Osteocyte (in vitro differentiated cells): Measurements from ENCODE around the gene CXXC1. TPM values are rescaled to one million over a fixed set of nuclear protein-coding genes. Genes with fewer than 3 reads are reported as not detected.
"Not testable (repeated sequence)": the region's sequence is repeated elsewhere in the genome, so short reads cannot be mapped to it uniquely, and the experiment has no call there.

Experiments
- DNase-seq: peaks from one replicate; pipeline ENCODE4 v3.0.0; 2021; ENCODE audit warnings: mixed read lengths; ENCODE audit not compliant: unreplicated experiment; ENCODE audit errors: extremely low spot score
- H3K27ac Mint-ChIP-seq: one replicate; pipeline ENCODE4 v1.8.0; 2021; ENCODE audit warnings: mild to moderate bottlenecking, mixed read lengths; ENCODE audit not compliant: unreplicated experiment
- H3K27me3 Mint-ChIP-seq: one replicate; pipeline ENCODE4 v1.8.0; 2021; ENCODE audit warnings: mixed read lengths; ENCODE audit not compliant: unreplicated experiment
- H3K36me3 Mint-ChIP-seq: one replicate; pipeline ENCODE4 v1.8.0; 2021; ENCODE audit warnings: mixed read lengths; ENCODE audit not compliant: unreplicated experiment
- H3K4me1 Mint-ChIP-seq: one replicate; pipeline ENCODE4 v1.8.0; 2021; ENCODE audit warnings: mixed read lengths; ENCODE audit not compliant: unreplicated experiment
- H3K4me3 Mint-ChIP-seq: one replicate; pipeline ENCODE4 v1.8.0; 2021; ENCODE audit warnings: mild to moderate bottlenecking, moderate library complexity, mixed read lengths; ENCODE audit not compliant: unreplicated experiment
- H3K9me3 Mint-ChIP-seq: one replicate; pipeline ENCODE4 v1.8.0; 2021; ENCODE audit warnings: mixed read lengths; ENCODE audit not compliant: unreplicated experiment
- CTCF ChIP-seq: fragments of 200-600 bp; sonication (generic); IDR thresholded peaks from 2 replicates; pipeline ENCODE4 v1.5.0; 2021; ENCODE audit warnings: antibody characterized with exemption, mild to moderate bottlenecking, moderate library complexity
- total RNA-seq: library from RNA; stranded (reverse); gene quantifications from 2 replicates; pipeline ENCODE4 v1.2.1, GENCODE V29; 2021

CXXC1 gene
- total RNA-seq, 1 donor from 2014 or later, result 82.2 TPM

DNA sequence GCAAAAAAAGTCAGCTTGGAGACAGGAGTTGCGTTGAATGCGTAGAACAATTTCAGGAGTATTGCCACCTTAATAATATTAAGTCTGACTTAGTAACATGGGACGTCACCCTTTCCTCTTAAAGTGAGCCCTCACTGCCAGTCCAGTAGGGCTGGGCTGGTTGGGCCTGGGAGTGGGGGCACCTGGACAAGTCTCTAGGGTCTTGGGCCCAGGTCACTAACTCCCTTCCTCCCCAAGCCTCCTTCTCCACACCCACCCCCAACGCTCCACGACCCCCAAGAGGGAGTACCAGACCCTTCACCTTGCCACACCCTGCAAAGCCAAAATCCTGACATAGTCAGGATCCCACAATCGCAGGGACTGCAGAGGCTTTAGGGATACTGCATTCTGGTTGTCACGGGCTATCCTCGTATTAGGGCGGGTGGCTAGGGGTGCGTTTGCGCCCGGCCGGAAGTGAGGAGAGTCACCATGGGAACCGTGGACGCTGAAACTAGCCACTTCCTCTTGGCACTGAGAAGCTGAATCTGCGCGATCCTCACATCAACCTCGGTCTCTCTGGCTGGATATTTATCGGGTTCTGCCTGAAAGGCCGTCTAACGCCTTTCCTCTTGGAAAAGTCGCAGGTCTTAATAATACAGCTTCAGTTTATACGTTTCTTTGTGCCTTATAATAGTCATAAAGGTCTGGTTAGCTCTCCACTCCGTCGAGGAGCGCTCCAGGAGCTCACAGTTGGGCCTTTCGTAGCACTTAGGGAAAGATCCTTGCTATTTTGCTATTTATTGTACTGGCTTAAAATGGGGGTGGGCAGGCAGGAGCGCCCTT lies 10.3 kb upstream of the CXXC1 start:
- peak overlapping the region; percentile 63 for H3K4me3 Mint-ChIP-seq
- TF ChIP-seq CTCF, result no peak
- no peaks in the 10 kb centered on the region for H3K9me3 Mint-ChIP-seq
- H3K27me3 Mint-ChIP-seq, result peaks cover 38% of the 10 kb centered on the region
- H3K27ac Mint-ChIP-seq, result no peak overlapping the region
- no peaks in the 10 kb centered on the region for H3K36me3 Mint-ChIP-seq
- DNase-seq, result no peak
- H3K4me1 Mint-ChIP-seq, result peaks cover 5% of the 10 kb centered on the region

DNA sequence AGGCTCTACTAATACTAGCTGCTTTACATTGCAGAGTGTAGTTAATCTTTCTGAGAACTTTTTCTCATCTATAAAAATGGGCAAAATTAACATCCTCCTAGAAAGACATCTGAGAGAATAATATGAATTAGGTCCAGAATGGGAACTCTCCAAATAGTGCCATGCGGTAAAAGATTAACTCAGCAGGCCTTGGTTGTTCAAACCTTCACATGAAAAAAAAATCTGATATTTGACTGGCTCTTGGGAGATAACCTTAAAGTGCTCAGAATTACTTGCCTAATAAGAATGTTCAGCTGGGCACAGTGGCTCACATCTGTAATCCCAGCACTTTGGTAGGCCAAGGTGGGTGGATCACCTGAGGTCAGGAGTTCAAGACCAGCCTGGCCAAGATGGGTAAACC lies 5.5 kb upstream of the CXXC1 start:
- H3K4me3 Mint-ChIP-seq, result no peak overlapping the region
- peaks cover 39% of the 10 kb centered on the region for H3K27me3 Mint-ChIP-seq
- no peaks in the 10 kb centered on the region for H3K9me3 Mint-ChIP-seq
- no peaks in the 10 kb centered on the region for H3K36me3 Mint-ChIP-seq
- peaks cover 3% of the 10 kb centered on the region for H3K4me1 Mint-ChIP-seq
- no peak for TF ChIP-seq CTCF
- H3K27ac Mint-ChIP-seq, result no peak overlapping the region
- DNase-seq, result no peak

- peaks cover 12% of the 10 kb centered on the region for H3K27me3 Mint-ChIP-seq
Observed at GRCh38 chr18:50289108-50289443, 1.6 kb upstream of the CXXC1 start.

GRCh38 chr18:50288348-50289107 lies 1.0 kb upstream of the CXXC1 start:
- DNase-seq, H3K9me3 Mint-ChIP-seq: not testable (repeated sequence)
- H3K4me3 Mint-ChIP-seq, result peak overlapping the region; percentile 100
- H3K27ac Mint-ChIP-seq, result peak overlapping the region; percentile 97
- H3K36me3 Mint-ChIP-seq, result peaks cover 12% of the 10 kb centered on the region
- H3K27me3 Mint-ChIP-seq, result peaks cover 12% of the 10 kb centered on the region
- peaks cover 19% of the 10 kb centered on the region for H3K4me1 Mint-ChIP-seq

More at GRCh38 chr18:50289108-50289443, 1.6 kb upstream of the CXXC1 start:
- TF ChIP-seq CTCF, result no peak
- Mint-ChIP-seq H3K9me3 (no peaks in the 10 kb centered on the region), H3K36me3 (peaks cover 8% of the 10 kb centered on the region), H3K4me3 (peak overlapping the region; percentile 55), H3K27ac (no peak overlapping the region), H3K4me1 (peaks cover 18% of the 10 kb centered on the region)
- no peak for DNase-seq

DNA sequence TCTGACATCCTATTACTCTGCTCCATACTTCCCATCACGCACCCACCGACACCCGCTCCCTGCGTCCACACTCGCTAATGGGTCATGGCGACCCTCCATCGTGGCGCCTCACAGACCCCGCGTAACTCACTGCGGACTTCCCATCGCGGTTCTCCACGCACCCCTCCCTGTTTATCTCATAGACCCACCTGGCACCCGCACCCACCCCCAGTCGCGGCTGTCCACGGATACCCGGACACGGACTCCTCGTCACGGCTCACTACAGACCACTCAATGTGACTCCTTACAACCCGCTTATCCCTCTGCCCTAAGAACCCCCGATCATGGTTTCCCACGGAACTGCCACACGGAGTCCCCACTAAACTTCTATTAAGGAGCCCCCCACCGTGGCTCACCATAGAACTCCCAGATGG lies 458 bp downstream of the CXXC1 start:
- DNase-seq, result no peak
- no peak for TF ChIP-seq CTCF
- peak overlapping the region; percentile 100 for H3K4me3 Mint-ChIP-seq
- peaks cover 15% of the 10 kb centered on the region for H3K36me3 Mint-ChIP-seq
- H3K27me3 Mint-ChIP-seq, result peaks cover 7% of the 10 kb centered on the region
- H3K4me1 Mint-ChIP-seq, result peaks cover 24% of the 10 kb centered on the region
- no peaks in the 10 kb centered on the region for H3K9me3 Mint-ChIP-seq
- peak overlapping the region; percentile 90 for H3K27ac Mint-ChIP-seq
